CD4-positive, alpha-beta T cell treated with Interleukin-12 subunit alpha and Interleukin-12 subunit beta, for 1 hour (primary cell): Measurements from ENCODE around the gene SCAPER.
"Not testable (repeated sequence)": the region's sequence is repeated elsewhere in the genome, so short reads cannot be mapped to it uniquely, and the experiment has no call there.

Experiments used
- DNase-seq: peaks from one replicate; pipeline ENCODE4 v3.0.0-alpha.2; 2020

Gene SCAPER

DNA sequence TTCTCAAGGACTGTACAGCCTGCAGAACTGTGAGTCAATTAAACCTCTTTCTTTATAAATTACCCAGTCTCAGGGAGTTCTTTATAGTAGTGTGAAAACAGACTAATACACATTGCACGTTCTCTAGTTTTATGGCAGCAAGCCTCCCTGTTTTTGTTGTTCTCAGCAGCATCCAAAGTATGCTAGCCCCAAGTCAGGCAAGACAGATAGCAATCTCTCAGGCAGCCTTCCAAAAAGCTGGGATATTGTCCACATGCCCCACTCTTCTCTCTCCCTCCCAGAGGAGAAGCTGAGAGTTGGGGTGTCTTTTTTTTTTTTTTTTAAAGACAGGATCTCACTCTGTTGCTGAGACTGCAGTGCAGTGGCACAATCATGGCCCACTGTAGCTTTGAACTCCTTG is 438.0 kb downstream of the SCAPER start:
- no peak for DNase-seq

DNA sequence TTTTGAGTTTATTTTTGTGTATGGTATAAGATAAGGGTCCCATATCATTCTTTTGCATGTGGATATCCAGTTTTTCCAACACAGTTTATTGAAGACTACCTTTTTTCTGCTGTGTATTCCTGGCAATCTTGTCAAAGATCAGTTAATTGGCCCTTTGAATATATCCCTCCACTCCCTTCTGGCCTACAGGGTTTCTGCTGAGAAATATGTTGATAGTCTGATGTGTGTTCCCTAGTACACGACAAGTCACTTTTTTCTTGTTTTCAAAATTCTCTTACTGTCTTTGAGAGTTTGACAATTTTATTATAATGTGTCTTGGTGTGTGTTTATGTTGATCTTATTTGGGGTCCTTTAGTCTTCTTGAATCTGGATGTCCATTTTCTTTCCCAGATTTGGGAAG is 439.4 kb downstream of the SCAPER start:
- no peak for DNase-seq

DNA sequence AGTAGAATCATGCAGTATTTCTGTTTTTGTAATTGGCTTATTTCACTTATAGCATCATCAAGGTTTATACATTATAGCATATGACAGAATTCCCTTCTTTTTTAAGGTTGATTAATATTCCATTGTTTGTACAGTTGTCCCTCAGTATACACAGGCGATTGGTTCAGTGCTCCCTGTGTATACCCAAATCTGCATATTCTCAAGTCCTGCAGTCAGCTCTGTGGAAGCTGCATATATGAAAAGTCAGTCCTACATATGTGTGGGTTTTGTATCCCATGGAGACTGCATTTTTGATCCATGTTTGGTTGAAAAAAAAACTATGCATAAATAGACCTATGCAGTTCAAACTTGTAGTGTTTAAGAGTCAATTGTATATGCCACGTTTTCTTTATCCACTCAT is 440.9 kb downstream of the SCAPER start:
- DNase-seq, result no peak

DNA sequence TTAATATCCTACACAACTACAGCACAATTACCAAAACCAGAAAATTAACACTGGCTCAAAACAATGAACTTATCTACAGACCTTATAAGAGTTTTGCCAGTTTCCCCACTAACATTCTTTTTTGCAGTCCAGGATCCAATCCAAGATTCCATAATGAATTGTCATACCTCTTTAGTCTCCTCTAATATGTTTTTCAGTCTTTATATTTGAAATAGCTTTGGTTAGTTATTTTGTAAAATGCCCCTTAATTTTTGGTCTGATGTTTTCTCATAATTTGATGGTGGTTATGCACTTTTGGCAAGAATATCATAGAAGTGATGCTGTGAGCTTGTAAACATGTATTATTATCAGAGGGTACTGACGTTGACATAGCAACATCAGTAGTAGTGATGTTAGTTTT is 444.3 kb downstream of the SCAPER start:
- DNase-seq, result no peak

DNA sequence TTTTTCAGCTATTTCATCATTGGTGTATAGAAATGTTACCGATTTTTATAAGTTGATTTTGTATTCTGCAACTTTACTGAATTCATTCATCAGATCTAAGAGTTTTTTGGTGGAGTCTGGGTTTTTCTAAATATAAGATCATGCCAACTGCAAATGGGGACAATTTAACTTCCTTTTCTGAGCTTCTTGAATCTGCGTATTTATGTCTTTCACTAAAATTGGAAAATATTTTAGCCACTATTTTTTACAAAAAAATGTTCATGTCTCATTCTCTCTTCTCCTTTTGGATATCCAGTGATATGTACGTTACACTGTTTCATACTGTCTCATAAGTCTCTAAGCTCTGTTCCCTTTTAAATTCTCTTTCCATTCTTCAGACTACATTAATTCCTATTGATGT is 444.8 kb downstream of the SCAPER start:
- DNase-seq, result no peak

- DNase-seq, result no peak
These were observed 453.6 kb downstream of the SCAPER start for GRCh38 chr15:76451540-76451939.

DNA sequence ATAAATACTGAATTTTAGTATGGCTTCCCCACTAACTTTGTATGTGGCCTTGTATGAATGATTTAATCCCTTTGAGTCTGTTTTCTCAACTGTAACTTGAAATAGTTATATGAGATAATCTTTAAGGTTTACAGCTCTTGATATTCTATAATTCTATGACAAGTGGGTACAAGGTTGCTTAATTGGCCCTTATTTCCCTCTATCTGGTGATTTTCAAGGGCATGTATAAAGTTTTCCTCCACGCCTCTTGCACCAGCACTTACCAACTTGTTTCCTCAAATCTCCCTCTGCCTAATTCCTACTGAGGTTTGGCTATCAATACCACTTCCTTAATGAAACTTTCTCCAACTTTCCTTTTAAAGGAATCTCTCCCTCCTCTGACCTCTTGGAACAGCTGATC is 455.7 kb downstream of the SCAPER start:
- no peak for DNase-seq

DNA sequence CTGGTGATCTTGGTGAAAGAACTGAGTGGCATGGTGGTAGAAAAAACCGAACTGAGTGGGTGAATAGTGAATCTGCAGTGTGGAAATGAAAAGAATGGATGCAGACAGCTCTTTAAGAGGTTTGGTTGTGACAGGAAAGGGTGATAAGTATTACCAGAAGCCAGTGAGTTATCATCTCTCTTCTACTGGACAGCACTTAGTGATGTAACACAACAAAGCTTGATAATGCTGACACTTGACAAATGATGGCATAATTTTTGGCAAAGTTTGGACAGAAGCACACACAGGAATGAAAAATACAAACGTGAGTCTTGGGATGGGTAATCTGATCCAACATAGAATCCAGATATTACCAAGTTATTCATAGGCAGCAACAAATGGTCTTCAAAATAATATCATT is 456.4 kb downstream of the SCAPER start:
- no peak for DNase-seq

- DNase-seq, result no peak
These were observed 457.3 kb downstream of the SCAPER start for GRCh38 chr15:76447728-76448441.

- DNase-seq, result no peak
These were observed 464.7 kb downstream of the SCAPER start for GRCh38 chr15:76440441-76440840.

GRCh38 chr15:76439542-76439941 is 465.6 kb downstream of the SCAPER start:
- DNase-seq, result no peak

DNA sequence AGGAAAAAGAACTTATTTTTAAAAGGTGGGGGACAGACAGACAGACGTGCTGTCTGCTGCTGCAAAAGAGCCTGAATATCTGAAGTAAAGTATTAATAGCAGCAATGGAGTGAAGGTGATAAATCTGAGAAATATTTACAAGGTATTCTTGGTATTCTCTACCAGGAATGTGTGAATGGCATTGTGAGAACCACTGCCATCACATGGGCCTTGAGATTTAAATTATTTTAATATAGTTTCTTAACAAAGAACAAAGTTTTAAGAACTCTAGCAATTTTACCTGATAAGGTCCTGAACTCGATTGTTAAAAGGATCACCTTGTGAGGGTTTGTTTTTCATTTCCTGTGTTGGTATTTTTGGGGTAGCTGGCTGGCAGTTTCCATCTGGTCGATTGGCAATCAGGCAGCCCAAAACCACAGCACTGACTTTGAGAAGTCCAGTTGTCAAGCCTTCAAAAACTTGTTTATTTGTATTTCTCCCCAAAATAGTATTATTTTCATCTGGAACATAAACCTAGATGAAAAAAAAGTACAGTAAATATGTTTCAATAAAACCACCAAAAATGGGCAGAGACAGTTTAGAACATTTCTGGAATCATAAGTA is 471.2 kb downstream of the SCAPER start:
- DNase-seq, result no peak

DNA sequence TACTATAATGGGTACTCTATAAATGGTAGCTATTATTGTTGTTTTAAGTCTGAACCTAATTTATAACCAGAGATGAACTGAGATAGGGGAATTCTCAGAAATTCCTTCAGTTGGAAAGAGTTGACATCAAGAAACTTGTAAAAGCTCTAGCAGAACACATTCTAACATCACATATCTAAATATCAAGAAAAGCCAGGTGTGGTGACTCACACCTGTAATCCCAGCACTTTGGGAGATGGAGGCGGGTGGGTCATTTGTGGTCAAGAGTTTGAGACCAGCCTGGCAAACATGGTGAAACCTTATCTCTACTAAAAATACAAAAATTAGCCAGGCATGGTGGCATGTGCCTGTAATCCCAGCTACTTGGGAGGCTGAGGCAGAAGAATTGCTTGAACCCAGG is 472.1 kb downstream of the SCAPER start:
- DNase-seq, result not testable (repeated sequence)

- DNase-seq, result no peak
These were observed 472.5 kb downstream of the SCAPER start for GRCh38 chr15:76432604-76433003.

DNA sequence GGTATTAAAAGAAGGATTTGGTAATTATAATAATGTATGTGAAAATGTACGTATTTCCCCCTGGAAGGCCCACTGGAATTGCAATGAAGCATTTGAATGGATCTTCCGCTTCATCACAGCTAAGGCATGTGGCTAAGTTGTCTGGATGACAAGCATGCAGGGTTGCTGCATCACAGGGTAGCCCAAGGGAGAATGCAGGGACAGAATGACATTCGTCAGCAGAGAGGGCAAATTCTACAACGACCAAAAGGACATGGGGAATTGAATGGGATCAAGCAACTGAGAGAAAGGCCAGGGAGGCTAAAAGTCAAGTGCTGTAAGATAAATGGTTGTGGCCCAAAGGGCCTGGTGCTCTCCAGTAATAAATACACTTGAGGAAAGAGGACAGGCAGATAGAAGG is 473.2 kb downstream of the SCAPER start:
- DNase-seq, result no peak

- DNase-seq, result not testable (repeated sequence)
These were observed 474.4 kb downstream of the SCAPER start for GRCh38 chr15:76430711-76431110.

GRCh38 chr15:76429661-76430060 is 475.5 kb downstream of the SCAPER start:
- DNase-seq, result no peak

GRCh38 chr15:76426941-76427340 is 478.2 kb downstream of the SCAPER start:
- DNase-seq, result no peak

GRCh38 chr15:76418352-76419140 is 486.6 kb downstream of the SCAPER start:
- no peak for DNase-seq

DNA sequence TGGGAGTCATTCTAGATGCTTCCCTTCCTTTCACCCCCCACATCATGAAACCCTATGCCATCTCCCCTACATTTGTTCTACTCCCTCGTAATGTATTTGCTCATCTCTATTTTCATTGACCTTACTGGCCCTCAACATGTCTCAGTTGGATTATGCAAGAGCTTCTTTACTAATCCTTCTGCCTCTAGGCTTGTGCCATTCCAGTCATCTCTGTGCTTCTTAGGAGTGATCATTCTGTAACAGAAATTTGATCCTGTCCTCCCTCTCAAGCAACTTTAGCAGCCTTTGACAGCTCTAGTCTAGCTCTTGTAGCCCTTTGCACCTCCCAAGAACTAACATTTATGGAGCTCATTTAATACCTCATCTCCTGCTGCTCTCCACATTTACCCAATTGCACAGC is 503.9 kb downstream of the SCAPER start:
- DNase-seq, result no peak

DNA sequence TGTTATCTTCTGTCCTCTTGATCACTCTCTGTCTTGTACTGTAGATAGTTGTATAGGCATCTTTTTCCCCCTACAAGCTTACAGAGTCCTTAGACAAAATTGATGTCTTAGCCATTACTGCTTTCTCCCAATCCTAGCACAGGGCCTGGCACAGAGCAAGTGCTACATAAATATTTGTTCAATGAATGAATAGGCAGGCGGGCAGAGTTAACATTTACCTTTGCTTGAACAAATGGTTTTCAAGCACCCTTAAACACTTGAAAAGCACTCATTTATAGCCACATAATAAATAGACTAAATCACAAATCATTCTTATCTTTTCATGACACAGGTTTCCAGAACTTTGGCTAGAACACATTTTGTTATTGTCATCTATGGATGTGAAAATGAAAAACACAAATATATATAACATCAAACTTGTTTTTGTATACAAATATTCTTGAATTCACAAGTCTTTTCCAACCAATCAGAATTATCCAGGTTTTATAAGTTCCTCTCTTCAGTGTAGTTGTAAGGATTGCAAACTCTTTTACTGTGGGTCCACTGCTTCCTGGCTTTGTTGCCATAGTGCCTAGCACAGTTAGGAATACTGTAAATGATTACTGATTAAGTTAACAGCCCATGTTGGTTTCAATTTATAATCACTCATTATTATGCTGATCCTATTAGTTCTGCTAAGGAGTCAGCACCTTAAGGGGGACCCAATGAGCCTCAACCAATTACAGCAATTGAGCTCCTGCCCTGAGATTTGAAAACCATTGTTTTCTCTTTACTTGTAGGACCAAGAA is 506.6 kb downstream of the SCAPER start:
- no peak for DNase-seq

GRCh38 chr15:76393614-76394013 is 511.5 kb downstream of the SCAPER start:
- DNase-seq, result no peak

- DNase-seq, result no peak
These were observed 513.3 kb downstream of the SCAPER start for GRCh38 chr15:76391847-76392246.
